LNCaP clone FGC (cell line): ENCODE data around the gene CCIN.

Source experiments
- DNase-seq: peaks from one replicate; pipeline ENCODE4 v3.0.0-alpha.2; 2011; ENCODE audit warnings: low read depth
- H3K4me3 ChIP-seq: 2 replicates; pipeline ENCODE4 v1.5.1; 2011; ENCODE audit warnings: mild to moderate bottlenecking, low read depth, low read length, control low read depth
- TF ChIP-seq, protein P1 (sequence below): IDR thresholded peaks from 2 replicates; pipeline ENCODE4 v1.5.1; 2012; ENCODE audit warnings: mild to moderate bottlenecking; ENCODE audit not compliant: control insufficient read depth, insufficient read depth; ENCODE audit errors: extremely low read depth

The CCIN gene

DNA sequence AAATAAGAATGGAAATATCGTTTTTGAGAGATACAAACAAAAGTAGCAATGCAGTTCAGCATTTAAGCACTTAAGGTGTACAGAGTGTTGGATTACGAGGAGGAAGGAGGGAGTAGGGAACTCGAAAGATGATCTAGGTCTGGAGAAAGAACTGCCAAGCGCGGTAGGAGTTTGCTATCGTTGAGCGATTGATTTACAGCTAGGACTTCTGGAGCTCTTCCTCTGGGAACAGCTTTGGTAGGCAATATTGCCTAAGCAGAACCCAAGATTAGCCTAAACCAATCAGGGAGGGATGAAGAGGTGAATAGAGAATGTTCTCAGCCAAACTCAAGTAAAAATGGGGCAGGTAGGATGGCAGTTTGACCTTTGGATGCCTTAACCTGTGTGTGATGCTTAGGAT is 22.5 kb downstream of the CCIN start:
- H3K4me3 ChIP-seq, result peak overlapping the region; percentile 86
- TF ChIP-seq, protein P1, sequence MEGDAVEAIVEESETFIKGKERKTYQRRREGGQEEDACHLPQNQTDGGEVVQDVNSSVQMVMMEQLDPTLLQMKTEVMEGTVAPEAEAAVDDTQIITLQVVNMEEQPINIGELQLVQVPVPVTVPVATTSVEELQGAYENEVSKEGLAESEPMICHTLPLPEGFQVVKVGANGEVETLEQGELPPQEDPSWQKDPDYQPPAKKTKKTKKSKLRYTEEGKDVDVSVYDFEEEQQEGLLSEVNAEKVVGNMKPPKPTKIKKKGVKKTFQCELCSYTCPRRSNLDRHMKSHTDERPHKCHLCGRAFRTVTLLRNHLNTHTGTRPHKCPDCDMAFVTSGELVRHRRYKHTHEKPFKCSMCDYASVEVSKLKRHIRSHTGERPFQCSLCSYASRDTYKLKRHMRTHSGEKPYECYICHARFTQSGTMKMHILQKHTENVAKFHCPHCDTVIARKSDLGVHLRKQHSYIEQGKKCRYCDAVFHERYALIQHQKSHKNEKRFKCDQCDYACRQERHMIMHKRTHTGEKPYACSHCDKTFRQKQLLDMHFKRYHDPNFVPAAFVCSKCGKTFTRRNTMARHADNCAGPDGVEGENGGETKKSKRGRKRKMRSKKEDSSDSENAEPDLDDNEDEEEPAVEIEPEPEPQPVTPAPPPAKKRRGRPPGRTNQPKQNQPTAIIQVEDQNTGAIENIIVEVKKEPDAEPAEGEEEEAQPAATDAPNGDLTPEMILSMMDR, result no peak
- DNase-seq, result no peak

DNA sequence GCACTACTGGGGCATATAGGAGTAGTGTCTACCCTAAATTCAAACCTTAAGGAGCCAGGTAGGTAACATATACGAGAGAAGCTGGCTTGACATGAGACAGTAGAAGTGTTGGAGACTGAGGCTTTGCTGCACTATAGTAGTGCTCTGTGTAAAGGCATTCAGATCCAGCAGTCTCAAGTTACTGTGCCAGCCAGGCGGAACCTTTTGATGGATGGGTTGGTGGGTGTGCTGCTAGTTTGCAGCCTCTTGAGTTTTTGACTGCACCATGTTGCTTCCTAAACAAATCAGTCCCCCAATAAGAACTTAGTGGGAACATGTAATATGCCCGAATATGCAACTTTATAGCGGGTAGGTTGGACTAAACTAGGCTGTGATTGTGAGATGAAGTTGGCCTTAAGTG is 23.0 kb downstream of the CCIN start:
- DNase-seq, result no peak
- TF ChIP-seq, protein P1, result no peak
- peak overlapping the region; percentile 86 for H3K4me3 ChIP-seq

DNA sequence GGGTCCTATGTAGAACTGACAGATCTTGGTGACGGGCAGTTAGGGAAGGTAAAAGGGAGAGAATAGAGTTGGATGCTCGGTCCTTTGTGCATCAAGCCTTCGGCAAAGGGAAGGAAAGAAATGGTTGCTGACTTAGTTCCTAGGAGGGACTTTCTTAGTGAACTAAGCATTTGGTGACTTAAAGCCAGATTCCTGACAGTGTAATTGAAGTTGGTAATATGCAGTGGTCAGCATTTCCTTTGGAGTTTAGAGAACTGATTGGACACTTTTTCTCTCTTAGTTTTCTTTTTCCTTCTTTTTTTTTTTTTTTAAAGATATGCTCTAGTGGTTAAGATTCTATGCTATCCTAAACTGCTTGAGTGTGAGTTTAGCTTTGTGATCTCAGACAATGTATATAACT is 23.8 kb downstream of the CCIN start:
- DNase-seq, result no peak
- TF ChIP-seq, protein P1, result no peak
- no peak overlapping the region for H3K4me3 ChIP-seq

- DNase-seq, result no peak
- H3K4me3 ChIP-seq, result no peak overlapping the region
- TF ChIP-seq, protein P1, result no peak
Observed at GRCh38 chr9:36194326-36195000, 25.3 kb downstream of the CCIN start.

DNA sequence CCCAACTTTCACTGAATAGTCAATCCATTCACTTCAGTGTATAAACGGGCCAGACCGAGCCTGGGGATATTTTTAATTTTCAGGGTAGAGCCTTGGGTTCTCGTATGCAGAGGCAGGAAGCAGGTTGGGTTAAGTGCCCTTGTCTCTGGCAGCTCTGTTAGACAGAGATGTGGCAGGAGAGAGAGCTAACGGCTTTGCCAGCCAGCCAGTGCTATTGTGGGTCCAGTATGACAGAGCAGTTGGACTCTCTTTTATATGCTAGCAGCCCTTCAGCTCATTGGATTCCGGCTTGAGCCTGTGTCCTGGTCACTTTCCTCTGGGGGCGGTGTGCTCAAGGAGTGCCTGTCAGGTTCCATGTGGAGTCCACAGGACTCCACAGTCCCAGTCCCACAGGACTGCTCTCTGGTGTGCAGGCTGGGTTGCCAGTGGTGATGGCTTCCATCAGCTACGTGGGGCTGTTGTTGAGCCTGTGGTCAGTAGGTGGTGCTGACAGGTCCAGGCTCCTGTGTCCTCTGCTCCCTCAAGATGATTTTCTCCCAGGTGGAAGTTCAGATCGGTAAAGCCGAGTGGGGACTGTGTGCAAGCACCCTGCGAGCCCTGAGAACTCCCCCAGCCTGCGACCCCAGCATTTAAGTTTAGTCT is 35.8 kb downstream of the CCIN start:
- no peak for DNase-seq

DNA sequence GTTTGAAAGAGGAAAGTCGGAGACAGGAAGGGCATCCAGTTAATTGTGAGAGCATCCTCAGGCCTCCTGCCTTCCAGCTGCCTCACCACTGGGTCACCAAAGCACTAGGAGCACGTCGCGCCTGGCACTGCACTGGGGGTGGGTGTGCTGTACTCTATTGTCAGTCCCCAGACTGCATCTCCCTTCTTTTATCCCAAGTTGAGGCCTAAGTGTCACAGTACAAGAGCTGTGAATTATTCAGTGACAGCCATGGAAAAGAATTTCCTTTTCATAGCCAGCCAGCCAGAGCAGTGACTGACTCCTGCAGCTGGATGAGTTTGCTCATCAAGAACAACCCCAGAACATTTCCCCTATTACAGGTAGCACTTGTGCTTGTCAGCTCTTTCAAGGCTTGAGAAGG is 37.8 kb downstream of the CCIN start:
- H3K4me3 ChIP-seq, result no peak overlapping the region
- DNase-seq, result no peak
- TF ChIP-seq, protein P1, result no peak

More for the DNA sequence above, 35.8 kb downstream of the CCIN start:
- H3K4me3 ChIP-seq, result no peak overlapping the region
- TF ChIP-seq, protein P1, result peak; percentile 37
